ENCODE results near the gene PROCR. TPM values are rescaled to one million over a fixed set of nuclear protein-coding genes. Genes with fewer than 3 reads are reported as not detected.

PROCR gene
- 5.2 TPM for polyA plus RNA-seq (2013, experiment 1 of 4)
- polyA plus RNA-seq (2013, experiment 2 of 4), result 4.0 TPM
- polyA plus RNA-seq (2013, experiment 3 of 4), result 6.1 TPM
- 5.1 TPM for polyA plus RNA-seq (2013, experiment 4 of 4)

GRCh38 chr20:35171753-35172433 lies at the start of gene PROCR:
Gene PROCR, plus strand, starts transcription at chr20:35172072. Its CDS starts 83 bp downstream, at chr20:35172155.
- H3K27me3 ChIP-seq (ENCODE audit: control insufficient read depth, insufficient read depth, low read length, poor library complexity, severe bottlenecking), result peaks cover 8% of the 10 kb centered on the region
- H3K4me1 ChIP-seq (ENCODE audit: control insufficient read depth, insufficient read depth, low read length), result peaks cover 6% of the 10 kb centered on the region
- no peaks in the 10 kb centered on the region for H3K9me3 ChIP-seq (ENCODE audit: control insufficient read depth, low read length)
- no peaks in the 10 kb centered on the region for H3K36me3 ChIP-seq (ENCODE audit: control insufficient read depth, insufficient read depth, low read length)
- 13 to 17% methylated on average over 14 to 16 of the region's 16 CpGs for WGBS, 2 experiments
- peak within 1 kb of the TSS; percentile 7 for H3K4me3 ChIP-seq (ENCODE audit: insufficient read depth, low read depth, low read length)
- no peak within 1 kb of the TSS for H3K27ac ChIP-seq (ENCODE audit: insufficient read depth, low read depth, low read length, poor library complexity, severe bottlenecking)

- H3K4me1 ChIP-seq (ENCODE audit: control insufficient read depth, insufficient read depth, low read length), result no peaks in the 10 kb centered on the region
- no peak overlapping the region for H3K4me3 ChIP-seq (ENCODE audit: insufficient read depth, low read depth, low read length)
- H3K27ac ChIP-seq (ENCODE audit: insufficient read depth, low read depth, low read length, poor library complexity, severe bottlenecking), result no peak overlapping the region
- no peaks in the 10 kb centered on the region for H3K9me3 ChIP-seq (ENCODE audit: control insufficient read depth, low read length)
- 92 to 95% methylated on average over 5 of the region's 5 CpGs for WGBS, 2 experiments
- no peaks in the 10 kb centered on the region for H3K27me3 ChIP-seq (ENCODE audit: control insufficient read depth, insufficient read depth, low read length, poor library complexity, severe bottlenecking)
- H3K36me3 ChIP-seq (ENCODE audit: control insufficient read depth, insufficient read depth, low read length), result no peaks in the 10 kb centered on the region
These were observed 49.0 kb upstream of the PROCR start for GRCh38 chr20:35122756-35123405.

- H3K27me3 ChIP-seq (ENCODE audit: control insufficient read depth, insufficient read depth, low read length, poor library complexity, severe bottlenecking), result no peaks in the 10 kb centered on the region
- H3K4me3 ChIP-seq (ENCODE audit: insufficient read depth, low read depth, low read length), result no peak overlapping the region
- no peak overlapping the region for H3K27ac ChIP-seq (ENCODE audit: insufficient read depth, low read depth, low read length, poor library complexity, severe bottlenecking)
- H3K4me1 ChIP-seq (ENCODE audit: control insufficient read depth, insufficient read depth, low read length), result no peaks in the 10 kb centered on the region
- H3K9me3 ChIP-seq (ENCODE audit: control insufficient read depth, low read length), result no peaks in the 10 kb centered on the region
- no peaks in the 10 kb centered on the region for H3K36me3 ChIP-seq (ENCODE audit: control insufficient read depth, insufficient read depth, low read length)
- WGBS, 2 experiments, result 96 to 97% methylated on average over 5 of the region's 5 CpGs
These were observed 46.1 kb upstream of the PROCR start for GRCh38 chr20:35125753-35126152.

- Histone ChIP-seq H3K27ac (ENCODE audit: insufficient read depth, low read depth, low read length, poor library complexity, severe bottlenecking) (no peak overlapping the region), H3K9me3 (ENCODE audit: control insufficient read depth, low read length) (no peaks in the 10 kb centered on the region)
- WGBS, 2 experiments, result 90 to 100% methylated on average over 2 of the region's 2 CpGs
These were observed 42.2 kb upstream of the PROCR start for GRCh38 chr20:35129647-35130069.

GRCh38 chr20:35131934-35132333 lies 39.9 kb upstream of the PROCR start:
- no peak overlapping the region for H3K27ac ChIP-seq (ENCODE audit: insufficient read depth, low read depth, low read length, poor library complexity, severe bottlenecking)
- H3K4me3 ChIP-seq (ENCODE audit: insufficient read depth, low read depth, low read length), result no peak overlapping the region
- no peaks in the 10 kb centered on the region for H3K9me3 ChIP-seq (ENCODE audit: control insufficient read depth, low read length)
- no peaks in the 10 kb centered on the region for H3K36me3 ChIP-seq (ENCODE audit: control insufficient read depth, insufficient read depth, low read length)
- 94 to 99% methylated on average over 4 of the region's 4 CpGs for WGBS, 2 experiments
- no peaks in the 10 kb centered on the region for H3K27me3 ChIP-seq (ENCODE audit: control insufficient read depth, insufficient read depth, low read length, poor library complexity, severe bottlenecking)
- no peaks in the 10 kb centered on the region for H3K4me1 ChIP-seq (ENCODE audit: control insufficient read depth, insufficient read depth, low read length)

More at GRCh38 chr20:35129647-35130069, 42.2 kb upstream of the PROCR start:
- H3K36me3 ChIP-seq (ENCODE audit: control insufficient read depth, insufficient read depth, low read length), result no peaks in the 10 kb centered on the region
- H3K4me3 ChIP-seq (ENCODE audit: insufficient read depth, low read depth, low read length), result no peak overlapping the region
- H3K27me3 ChIP-seq (ENCODE audit: control insufficient read depth, insufficient read depth, low read length, poor library complexity, severe bottlenecking), result no peaks in the 10 kb centered on the region
- H3K4me1 ChIP-seq (ENCODE audit: control insufficient read depth, insufficient read depth, low read length), result no peaks in the 10 kb centered on the region

GRCh38 chr20:35133031-35133430 lies 38.8 kb upstream of the PROCR start:
- H3K27me3 ChIP-seq (ENCODE audit: control insufficient read depth, insufficient read depth, low read length, poor library complexity, severe bottlenecking), result no peaks in the 10 kb centered on the region
- H3K4me1 ChIP-seq (ENCODE audit: control insufficient read depth, insufficient read depth, low read length), result no peaks in the 10 kb centered on the region
- H3K27ac ChIP-seq (ENCODE audit: insufficient read depth, low read depth, low read length, poor library complexity, severe bottlenecking), result no peak overlapping the region
- no peaks in the 10 kb centered on the region for H3K36me3 ChIP-seq (ENCODE audit: control insufficient read depth, insufficient read depth, low read length)
- no peaks in the 10 kb centered on the region for H3K9me3 ChIP-seq (ENCODE audit: control insufficient read depth, low read length)
- H3K4me3 ChIP-seq (ENCODE audit: insufficient read depth, low read depth, low read length), result no peak overlapping the region
- 94 to 98% methylated on average over 5 of the region's 5 CpGs for WGBS, 2 experiments

GRCh38 chr20:35133735-35134134 lies 38.1 kb upstream of the PROCR start:
- Histone ChIP-seq H3K27me3 (ENCODE audit: control insufficient read depth, insufficient read depth, low read length, poor library complexity, severe bottlenecking) (no peaks in the 10 kb centered on the region), H3K4me1 (ENCODE audit: control insufficient read depth, insufficient read depth, low read length) (no peaks in the 10 kb centered on the region), H3K4me3 (ENCODE audit: insufficient read depth, low read depth, low read length) (no peak overlapping the region), H3K27ac (ENCODE audit: insufficient read depth, low read depth, low read length, poor library complexity, severe bottlenecking) (no peak overlapping the region), H3K9me3 (ENCODE audit: control insufficient read depth, low read length) (no peaks in the 10 kb centered on the region), H3K36me3 (ENCODE audit: control insufficient read depth, insufficient read depth, low read length) (no peaks in the 10 kb centered on the region)
- WGBS, 2 experiments, result 93 to 96% methylated on average over 5 of the region's 5 CpGs

- Histone ChIP-seq H3K27ac (ENCODE audit: insufficient read depth, low read depth, low read length, poor library complexity, severe bottlenecking) (no peak overlapping the region), H3K4me1 (ENCODE audit: control insufficient read depth, insufficient read depth, low read length) (no peaks in the 10 kb centered on the region), H3K4me3 (ENCODE audit: insufficient read depth, low read depth, low read length) (no peak overlapping the region), H3K9me3 (ENCODE audit: control insufficient read depth, low read length) (no peaks in the 10 kb centered on the region), H3K27me3 (ENCODE audit: control insufficient read depth, insufficient read depth, low read length, poor library complexity, severe bottlenecking) (no peaks in the 10 kb centered on the region), H3K36me3 (ENCODE audit: control insufficient read depth, insufficient read depth, low read length) (no peaks in the 10 kb centered on the region)
- 90 to 95% methylated on average over 9 of the region's 9 CpGs for WGBS, 2 experiments
These were observed 37.4 kb upstream of the PROCR start for GRCh38 chr20:35134472-35134871.

GRCh38 chr20:35134880-35135279 lies 37.0 kb upstream of the PROCR start:
- WGBS, 2 experiments, result 91 to 94% methylated on average over 6 of the region's 6 CpGs
- Histone ChIP-seq H3K27me3 (ENCODE audit: control insufficient read depth, insufficient read depth, low read length, poor library complexity, severe bottlenecking) (no peaks in the 10 kb centered on the region), H3K4me3 (ENCODE audit: insufficient read depth, low read depth, low read length) (no peak overlapping the region), H3K4me1 (ENCODE audit: control insufficient read depth, insufficient read depth, low read length) (no peaks in the 10 kb centered on the region), H3K36me3 (ENCODE audit: control insufficient read depth, insufficient read depth, low read length) (no peaks in the 10 kb centered on the region), H3K27ac (ENCODE audit: insufficient read depth, low read depth, low read length, poor library complexity, severe bottlenecking) (no peak overlapping the region), H3K9me3 (ENCODE audit: control insufficient read depth, low read length) (no peaks in the 10 kb centered on the region)

- Histone ChIP-seq H3K9me3 (ENCODE audit: control insufficient read depth, low read length) (no peaks in the 10 kb centered on the region), H3K4me3 (ENCODE audit: insufficient read depth, low read depth, low read length) (no peak overlapping the region), H3K36me3 (ENCODE audit: control insufficient read depth, insufficient read depth, low read length) (no peaks in the 10 kb centered on the region), H3K4me1 (ENCODE audit: control insufficient read depth, insufficient read depth, low read length) (no peaks in the 10 kb centered on the region), H3K27me3 (ENCODE audit: control insufficient read depth, insufficient read depth, low read length, poor library complexity, severe bottlenecking) (no peaks in the 10 kb centered on the region), H3K27ac (ENCODE audit: insufficient read depth, low read depth, low read length, poor library complexity, severe bottlenecking) (no peak overlapping the region)
- WGBS, 2 experiments, result 92% methylated on average over 11 of the region's 11 CpGs
These were observed 35.8 kb upstream of the PROCR start for GRCh38 chr20:35135867-35136586.
